H9 (cell line): ENCODE results near the gene ADCY5. TPM values are rescaled to one million over a fixed set of nuclear protein-coding genes. Genes with fewer than 3 reads are reported as not detected.

Experiments used
- DNase-seq: peaks from one replicate; pipeline ENCODE4 v3.0.0-alpha.2; 2017
- H2AFZ ChIP-seq: one replicate; pipeline ENCODE4 v1.6.1; 2013; ENCODE audit warnings: mild to moderate bottlenecking, low read length, control low read depth, moderate library complexity
- H2AK5ac ChIP-seq: 2 replicates; pipeline ENCODE4 v1.6.1; 2013; ENCODE audit warnings: low read length, control low read depth, mixed read lengths; ENCODE audit not compliant: insufficient read length
- H2BK120ac ChIP-seq: one replicate; pipeline ENCODE4 v1.6.1; 2013; ENCODE audit warnings: low read depth, mild to moderate bottlenecking, low read length, control low read depth, inconsistent platforms; ENCODE audit not compliant: poor library complexity, severe bottlenecking
- H2BK12ac ChIP-seq: 2 replicates; pipeline ENCODE4 v1.6.1; 2013; ENCODE audit warnings: low read length, control low read depth, mixed read lengths, low read depth; ENCODE audit not compliant: insufficient read length
- H2BK15ac ChIP-seq: 2 replicates; pipeline ENCODE4 v1.6.1; 2013; ENCODE audit warnings: low read depth, low read length, control low read depth
- H2BK20ac ChIP-seq: one replicate; pipeline ENCODE4 v1.6.1; 2013; ENCODE audit warnings: low read depth, mild to moderate bottlenecking, low read length, control low read depth, inconsistent platforms; ENCODE audit not compliant: poor library complexity, severe bottlenecking
- H2BK5ac ChIP-seq: 2 replicates; pipeline ENCODE4 v1.6.1; 2013; ENCODE audit warnings: low read length, control low read depth, mixed read lengths; ENCODE audit not compliant: insufficient read length
- H3K14ac ChIP-seq: 2 replicates; pipeline ENCODE4 v1.6.1; 2013; ENCODE audit warnings: low read length, control low read depth; ENCODE audit not compliant: insufficient read depth
- H3K18ac ChIP-seq: 2 replicates; pipeline ENCODE4 v1.6.1; 2013; ENCODE audit warnings: low read depth, mild to moderate bottlenecking, mixed read lengths, low read length, control low read depth; ENCODE audit not compliant: insufficient read length
- H3K23ac ChIP-seq: 2 replicates; pipeline ENCODE4 v1.6.1; 2013; ENCODE audit warnings: low read length, control low read depth, mixed read lengths, low read depth; ENCODE audit not compliant: insufficient read length
- H3K23me2 ChIP-seq: 2 replicates; pipeline ENCODE4 v1.6.1; 2013; ENCODE audit warnings: low read depth, mild to moderate bottlenecking, mixed read lengths, low read length, control low read depth; ENCODE audit not compliant: insufficient read length, poor library complexity, severe bottlenecking
- H3K27ac ChIP-seq: 2 replicates; pipeline ENCODE4 v1.5.1; 2013; ENCODE audit warnings: low read length, control low read depth, mixed read lengths, low read depth; ENCODE audit not compliant: insufficient read length
- H3K27me3 ChIP-seq: 2 replicates; pipeline ENCODE4 v1.6.1; 2013; ENCODE audit warnings: low read length, control low read depth, inconsistent platforms; ENCODE audit not compliant: insufficient read depth
- H3K4ac ChIP-seq: 2 replicates; pipeline ENCODE4 v1.6.1; 2013; ENCODE audit warnings: low read depth, mild to moderate bottlenecking, control low read depth, inconsistent platforms, low read length, moderate library complexity
- H3K4me1 ChIP-seq: 2 replicates; pipeline ENCODE4 v1.6.1; 2013; ENCODE audit warnings: low read length, control low read depth, inconsistent platforms; ENCODE audit not compliant: insufficient read depth
- H3K4me2 ChIP-seq: 2 replicates; pipeline ENCODE4 v1.6.1; 2013; ENCODE audit warnings: low read length, control low read depth, mixed read lengths; ENCODE audit not compliant: insufficient read length, insufficient read depth
- H3K56ac ChIP-seq: 2 replicates; pipeline ENCODE4 v1.6.1; 2013; ENCODE audit warnings: low read depth, mild to moderate bottlenecking, mixed read lengths, low read length, control low read depth; ENCODE audit not compliant: insufficient read length
- H3K79me1 ChIP-seq: 2 replicates; pipeline ENCODE4 v1.6.1; 2013; ENCODE audit warnings: low read depth, mild to moderate bottlenecking, moderate library complexity, low read length, control low read depth, inconsistent platforms; ENCODE audit not compliant: insufficient read depth, poor library complexity, severe bottlenecking
- H3K79me2 ChIP-seq: 2 replicates; pipeline ENCODE4 v1.6.1; 2013; ENCODE audit warnings: low read length, control low read depth, inconsistent platforms; ENCODE audit not compliant: insufficient read depth
- H3K9ac ChIP-seq: 2 replicates; pipeline ENCODE4 v1.6.1; 2013; ENCODE audit warnings: low read length, control low read depth, mixed read lengths; ENCODE audit not compliant: insufficient read length; ENCODE audit errors: extremely low read depth
- H3K9me3 ChIP-seq: one replicate; pipeline ENCODE4 v1.6.1; 2013; ENCODE audit warnings: low read depth, low read length, inconsistent platforms; ENCODE audit not compliant: control insufficient read depth
- H3T11ph ChIP-seq: one replicate; pipeline ENCODE4 v1.6.1; 2013; ENCODE audit warnings: mild to moderate bottlenecking, low read length, control low read depth, inconsistent platforms
- H4K20me1 ChIP-seq: one replicate; pipeline ENCODE4 v1.6.1; 2013; ENCODE audit not compliant: control insufficient read depth, insufficient read length, insufficient read depth
- H4K5ac ChIP-seq: 2 replicates; pipeline ENCODE4 v1.6.1; 2013; ENCODE audit warnings: low read depth, mild to moderate bottlenecking, mixed read lengths, low read length, control low read depth; ENCODE audit not compliant: insufficient read length
- H4K8ac ChIP-seq: replicated peaks from 2 replicates; pipeline ENCODE4 v1.6.1; 2013; ENCODE audit warnings: low read length, control low read depth, mixed read lengths, low read depth; ENCODE audit not compliant: insufficient read length
- H4K91ac ChIP-seq: 2 replicates; pipeline ENCODE4 v1.6.1; 2013; ENCODE audit warnings: low read depth, mild to moderate bottlenecking, moderate library complexity, mixed read lengths, low read length, control low read depth; ENCODE audit not compliant: insufficient read length
- H3K27ac Mint-ChIP-seq, 3 experiments: 2 replicates in 2 of 3; 3 replicates in 1 of 3; pipeline ENCODE4 v1.8.0; 2020 to 2021; ENCODE audit warnings: mixed read lengths in 3 of 3, mild to moderate bottlenecking in 1 of 3, moderate library complexity in 1 of 3
- H3K27me3 Mint-ChIP-seq: 2 replicates; pipeline ENCODE4 v1.8.0; 2021; ENCODE audit warnings: low read depth, mild to moderate bottlenecking, moderate library complexity, mixed read lengths
- H3K36me3 Mint-ChIP-seq, 3 experiments: 2 replicates in 2 of 3; 3 replicates in 1 of 3; pipeline ENCODE4 v1.8.0; 2020 to 2021; ENCODE audit warnings: low read depth in 3 of 3, mixed read lengths in 3 of 3; ENCODE audit not compliant: insufficient read depth in 1 of 3
- H3K4me1 Mint-ChIP-seq, 2 experiments: 2 replicates each; pipeline ENCODE4 v1.8.0; 2020; ENCODE audit warnings: mixed read lengths in 2 of 2
- H3K4me3 Mint-ChIP-seq, 2 experiments: 2 replicates in 1 of 2; 3 replicates in 1 of 2; pipeline ENCODE4 v1.8.0; 2020 to 2021; ENCODE audit warnings: mild to moderate bottlenecking in 2 of 2, mixed read lengths in 2 of 2, moderate library complexity in 1 of 2
- H3K9me3 Mint-ChIP-seq, 2 experiments: 2 replicates in 1 of 2; 3 replicates in 1 of 2; pipeline ENCODE4 v1.8.0; 2020; ENCODE audit warnings: mild to moderate bottlenecking in 2 of 2, mixed read lengths in 2 of 2, moderate library complexity in 1 of 2
- CTCF ChIP-seq: fragments of 200-600 bp; sonication (generic); conservative IDR thresholded peaks from 3 replicates; pipeline ENCODE4 v1.8.0; 2021; ENCODE audit warnings: antibody characterized with exemption, mild to moderate bottlenecking
- WGBS: extraction: QIAGEN DNeasy Blood & Tissue Kit; methylation state at CpG from one replicate; pipeline ENCODE4 v1.1.7; 2013; ENCODE audit warnings: missing lambda C conversion rate, low lambda C conversion rate, mixed read lengths; ENCODE audit not compliant: insufficient read length; ENCODE audit errors: extremely low coverage; 5-methylcytosine and 5-hydroxymethylcytosine counted together
- total RNA-seq: library from RNA; stranded (reverse); gene quantifications from 2 replicates; pipeline ENCODE4 v1.2.1, GENCODE V29; 2021

Gene ADCY5
- total RNA-seq, 1 experiment from 2014 or later, result 5.0 TPM

- H3K9ac ChIP-seq, result no peak overlapping the region
- no peak overlapping the region for H2BK15ac ChIP-seq
- H2BK20ac ChIP-seq, result no peak overlapping the region
- no peak overlapping the region for H2BK12ac ChIP-seq
- H3K56ac ChIP-seq, result no peak overlapping the region
- no peaks in the 10 kb centered on the region for H3K79me2 ChIP-seq
- H3K4ac ChIP-seq, result no peak overlapping the region
- H3K4me1 ChIP-seq, result no peaks in the 10 kb centered on the region
- no peak overlapping the region for H3K4me3 Mint-ChIP-seq
- H4K5ac ChIP-seq, result no peak overlapping the region
- no peaks in the 10 kb centered on the region for H3K27me3 ChIP-seq
- no CpG with 5 or more reads among the region's 10 CpGs for WGBS
- H3K27ac ChIP-seq, result no peak overlapping the region
- H2BK120ac ChIP-seq, result no peak overlapping the region
- no peak overlapping the region for H2AFZ ChIP-seq
- H4K20me1 ChIP-seq, result no peaks in the 10 kb centered on the region
- H3K23ac ChIP-seq, result no peak overlapping the region
- H4K8ac ChIP-seq, result no peak overlapping the region
- TF ChIP-seq CTCF, result no peak
- no peaks in the 10 kb centered on the region for H3K23me2 ChIP-seq
- no peak overlapping the region for H3K4me2 ChIP-seq
- H4K91ac ChIP-seq, result no peak overlapping the region
- H3K14ac ChIP-seq, result no peak overlapping the region
- peaks cover 2% of the 10 kb centered on the region in 2 experiments; a peak in 2 of 4 replicates for H3K4me1 Mint-ChIP-seq
- no peak for DNase-seq
- H3K9me3 ChIP-seq, result no peaks in the 10 kb centered on the region
- H3K9me3 Mint-ChIP-seq, result no peaks in the 10 kb centered on the region
- H2AK5ac ChIP-seq, result no peak overlapping the region
- no peak overlapping the region for H3T11ph ChIP-seq
- peaks cover 7% of the 10 kb centered on the region for H3K27me3 Mint-ChIP-seq
- no peak overlapping the region for H2BK5ac ChIP-seq
- H3K27ac Mint-ChIP-seq, result peak overlapping the region in 1 of 3 experiments; percentile 85; a peak in 2 of 7 replicates
- H3K79me1 ChIP-seq, result no peaks in the 10 kb centered on the region
- no peak overlapping the region for H3K18ac ChIP-seq
- H3K36me3 Mint-ChIP-seq, result no peaks in the 10 kb centered on the region
These were observed 19.3 kb downstream of the ADCY5 start for GRCh38 chr3:123429362-123430125.
